Nephron (organoid): ENCODE results near the gene ITGA7.

Source experiments
- H3K27ac Mint-ChIP-seq, 3 experiments: 2 replicates each; pipeline ENCODE4 v1.8.0; 2020; ENCODE audit warnings: mixed read lengths in 3 of 3, mild to moderate bottlenecking in 2 of 3, moderate library complexity in 1 of 3
- H3K27me3 Mint-ChIP-seq: 2 replicates; pipeline ENCODE4 v1.8.0; 2021; ENCODE audit warnings: low read depth, mild to moderate bottlenecking, moderate library complexity, mixed read lengths
- H3K36me3 Mint-ChIP-seq: 2 replicates; pipeline ENCODE4 v1.8.0; 2020; ENCODE audit warnings: low read depth, mixed read lengths
- H3K4me1 Mint-ChIP-seq: 2 replicates; pipeline ENCODE4 v1.8.0; 2020; ENCODE audit warnings: mixed read lengths
- H3K4me3 Mint-ChIP-seq, 3 experiments: 2 replicates each; pipeline ENCODE4 v1.8.0; 2020; ENCODE audit warnings: mild to moderate bottlenecking in 3 of 3, mixed read lengths in 3 of 3, moderate library complexity in 2 of 3
- H3K9me3 Mint-ChIP-seq: 2 replicates; pipeline ENCODE4 v1.8.0; 2020; ENCODE audit warnings: mixed read lengths
- TF ChIP-seq, protein P1 (sequence below), 3 experiments: fragments of 200-600 bp; sonication (generic); IDR thresholded peaks; one replicate each; pipeline ENCODE4 v1.5.0; 2021; ENCODE audit warnings: antibody characterized with exemption in 3 of 3; ENCODE audit not compliant: unreplicated experiment in 3 of 3

The ITGA7 gene

DNA sequence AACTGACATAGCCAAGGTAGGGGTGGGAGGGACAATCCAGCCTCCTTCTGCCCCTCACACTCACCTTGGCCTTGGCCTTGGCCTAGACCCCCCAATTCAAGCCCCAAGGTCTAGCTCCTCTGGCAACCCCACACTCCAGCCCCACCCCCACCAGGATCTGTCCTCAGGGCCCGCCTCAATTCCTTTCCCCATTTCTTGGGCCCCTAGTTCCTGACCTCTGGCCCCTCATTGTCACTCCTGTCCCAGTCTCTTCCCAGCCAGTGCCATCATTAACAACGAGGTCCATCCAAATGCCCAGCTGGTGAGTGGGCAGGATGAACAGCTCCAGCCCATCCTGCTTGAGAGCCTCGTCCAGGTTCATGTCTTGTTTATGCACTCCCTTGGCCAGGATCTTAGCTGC, 28.4 kb upstream of the ITGA7 start:
- peak overlapping the region; percentile 92 to 96 (median 94) for H3K27ac Mint-ChIP-seq
- peaks cover 29% of the 10 kb centered on the region for H3K4me1 Mint-ChIP-seq
- no peaks in the 10 kb centered on the region for H3K27me3 Mint-ChIP-seq
- TF ChIP-seq, protein P1, sequence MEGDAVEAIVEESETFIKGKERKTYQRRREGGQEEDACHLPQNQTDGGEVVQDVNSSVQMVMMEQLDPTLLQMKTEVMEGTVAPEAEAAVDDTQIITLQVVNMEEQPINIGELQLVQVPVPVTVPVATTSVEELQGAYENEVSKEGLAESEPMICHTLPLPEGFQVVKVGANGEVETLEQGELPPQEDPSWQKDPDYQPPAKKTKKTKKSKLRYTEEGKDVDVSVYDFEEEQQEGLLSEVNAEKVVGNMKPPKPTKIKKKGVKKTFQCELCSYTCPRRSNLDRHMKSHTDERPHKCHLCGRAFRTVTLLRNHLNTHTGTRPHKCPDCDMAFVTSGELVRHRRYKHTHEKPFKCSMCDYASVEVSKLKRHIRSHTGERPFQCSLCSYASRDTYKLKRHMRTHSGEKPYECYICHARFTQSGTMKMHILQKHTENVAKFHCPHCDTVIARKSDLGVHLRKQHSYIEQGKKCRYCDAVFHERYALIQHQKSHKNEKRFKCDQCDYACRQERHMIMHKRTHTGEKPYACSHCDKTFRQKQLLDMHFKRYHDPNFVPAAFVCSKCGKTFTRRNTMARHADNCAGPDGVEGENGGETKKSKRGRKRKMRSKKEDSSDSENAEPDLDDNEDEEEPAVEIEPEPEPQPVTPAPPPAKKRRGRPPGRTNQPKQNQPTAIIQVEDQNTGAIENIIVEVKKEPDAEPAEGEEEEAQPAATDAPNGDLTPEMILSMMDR (IDR thresholded peaks at IDR 0.05; ENCODE audit: unreplicated experiment in 3 of 3): no peak
- H3K36me3 Mint-ChIP-seq: no peaks in the 10 kb centered on the region
- no peaks in the 10 kb centered on the region for H3K9me3 Mint-ChIP-seq
- peak overlapping the region in 2 of 3 experiments; percentile 7 to 35 for H3K4me3 Mint-ChIP-seq

DNA sequence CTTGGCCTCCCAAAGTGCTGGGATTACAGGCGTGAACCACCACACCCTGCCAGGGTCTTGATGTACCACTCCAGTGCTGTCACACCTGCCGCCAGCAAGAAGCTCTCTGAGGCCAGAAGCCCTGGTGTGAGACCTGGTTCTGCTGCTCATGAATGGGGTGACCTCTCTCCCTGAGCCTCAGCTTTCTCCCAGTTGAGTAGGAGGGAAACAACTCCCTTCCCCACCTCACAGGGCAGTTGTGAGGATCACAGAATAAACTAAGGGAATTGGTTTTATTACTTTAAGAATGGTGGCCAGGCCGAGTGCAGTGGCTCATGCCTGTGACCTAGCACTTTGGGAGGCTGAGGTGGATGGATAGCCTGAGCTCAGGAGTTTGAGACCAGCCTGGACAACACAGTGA, 26.9 kb upstream of the ITGA7 start:
- H3K36me3 Mint-ChIP-seq: no peaks in the 10 kb centered on the region
- no peak overlapping the region for H3K27ac Mint-ChIP-seq
- H3K27me3 Mint-ChIP-seq: no peaks in the 10 kb centered on the region
- TF ChIP-seq, protein P1 (IDR thresholded peaks at IDR 0.05; ENCODE audit: unreplicated experiment in 3 of 3): no peak
- no peak overlapping the region for H3K4me3 Mint-ChIP-seq
- no peaks in the 10 kb centered on the region for H3K9me3 Mint-ChIP-seq
- peaks cover 44% of the 10 kb centered on the region for H3K4me1 Mint-ChIP-seq

DNA sequence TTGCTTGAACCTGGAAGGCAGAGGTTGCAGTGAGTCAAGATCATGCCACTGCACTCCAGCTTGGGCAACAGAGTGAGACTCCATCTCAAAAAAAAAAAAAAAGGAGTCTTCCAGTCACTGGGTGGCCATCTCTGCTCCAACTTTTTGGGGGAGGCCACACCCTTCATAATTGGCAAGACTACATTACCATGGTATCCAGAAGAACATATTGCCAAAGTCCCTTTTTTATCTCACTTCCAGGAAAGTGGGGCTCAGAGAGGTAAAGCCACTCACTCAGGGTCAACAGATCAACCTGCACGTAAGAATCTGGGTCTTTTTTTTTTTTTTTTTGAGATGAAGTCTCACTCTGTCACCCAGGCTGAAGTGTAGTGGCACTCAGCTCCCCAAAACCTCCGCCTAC, 26.2 kb upstream of the ITGA7 start:
- TF ChIP-seq, protein P1 (IDR thresholded peaks at IDR 0.05; ENCODE audit: unreplicated experiment in 3 of 3): no peak
- Mint-ChIP-seq H3K27ac (no peak overlapping the region), H3K9me3 (no peaks in the 10 kb centered on the region), H3K4me1 (peaks cover 43% of the 10 kb centered on the region), H3K36me3 (no peaks in the 10 kb centered on the region), H3K4me3 (no peak overlapping the region), H3K27me3 (no peaks in the 10 kb centered on the region)

DNA sequence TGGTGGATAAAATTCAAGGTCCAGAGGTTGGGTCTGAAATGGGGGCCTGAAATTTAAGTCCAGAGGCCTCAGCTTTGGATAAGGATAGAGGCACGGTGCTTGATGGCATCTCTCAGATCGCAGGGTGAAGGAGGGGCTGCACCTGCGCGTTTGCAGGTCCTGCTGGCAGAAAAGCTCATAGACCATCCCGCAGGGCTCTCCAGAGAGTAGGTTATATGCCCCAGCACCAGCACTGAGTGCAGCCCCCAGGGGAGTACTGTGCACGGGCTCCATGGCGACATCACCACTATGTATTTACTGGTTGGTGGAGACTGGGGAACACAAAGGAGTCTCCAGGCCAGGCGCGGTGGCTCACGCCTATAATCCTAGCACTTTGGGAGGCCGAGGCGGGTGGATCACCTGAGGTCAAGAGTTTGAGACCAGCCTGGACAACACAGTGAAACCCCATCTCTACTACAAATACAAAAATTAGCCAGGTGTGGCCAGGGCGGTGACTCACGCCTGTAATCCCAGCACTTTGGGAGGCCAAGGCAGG, 25.4 kb upstream of the ITGA7 start:
- Mint-ChIP-seq H3K4me3 (no peak overlapping the region), H3K27me3 (no peaks in the 10 kb centered on the region), H3K9me3 (no peaks in the 10 kb centered on the region), H3K4me1 (peaks cover 37% of the 10 kb centered on the region), H3K27ac (no peak overlapping the region), H3K36me3 (no peaks in the 10 kb centered on the region)
- TF ChIP-seq, protein P1 (IDR thresholded peaks at IDR 0.05; ENCODE audit: unreplicated experiment in 3 of 3): no peak

DNA sequence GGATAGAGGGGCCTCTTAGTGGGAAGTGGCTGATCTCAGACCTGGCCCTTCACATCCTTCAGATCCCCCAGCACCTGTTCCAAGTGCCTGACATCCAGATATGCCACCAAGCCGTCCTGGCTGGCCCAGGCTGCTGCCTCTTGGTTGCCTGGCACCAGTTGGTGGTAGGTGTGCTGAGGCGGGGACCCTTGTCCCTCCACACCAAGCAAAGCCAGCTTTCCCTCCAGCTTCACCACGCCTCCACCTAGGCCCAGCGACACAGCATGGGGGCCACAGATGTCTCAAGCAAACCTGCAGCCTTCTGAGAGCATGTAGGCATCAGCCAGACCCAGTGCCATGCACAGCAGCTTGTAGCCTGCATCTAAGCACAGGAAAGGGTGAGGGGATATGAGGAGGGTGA, 24.6 kb upstream of the ITGA7 start:
- TF ChIP-seq, protein P1 (IDR thresholded peaks at IDR 0.05; ENCODE audit: unreplicated experiment in 3 of 3): no peak
- Mint-ChIP-seq H3K36me3 (peaks cover 4% of the 10 kb centered on the region), H3K9me3 (no peaks in the 10 kb centered on the region), H3K27me3 (no peaks in the 10 kb centered on the region), H3K4me1 (peaks cover 34% of the 10 kb centered on the region), H3K4me3 (no peak overlapping the region), H3K27ac (peak overlapping the region in 2 of 3 experiments; percentile 23 to 26)
